BE2C (cell line): Measurements from ENCODE around the gene TMEM247.
"Not testable (repeated sequence)": the region's sequence is repeated elsewhere in the genome, so short reads cannot be mapped to it uniquely, and the experiment has no call there.

ENCODE experiments used
- DNase-seq: peaks from one replicate; pipeline ENCODE4 v3.0.0-alpha.2; 2020
- H3K27me3 ChIP-seq: fragments of 250-450 bp; sonication (Bioruptor Pico); 2 replicates; pipeline ENCODE4 v1.5.1; 2020; ENCODE audit warnings: mild to moderate bottlenecking
- H3K36me3 ChIP-seq: fragments of 250-450 bp; sonication (Bioruptor Pico); 2 replicates; pipeline ENCODE4 v1.5.1; 2020; ENCODE audit warnings: mild to moderate bottlenecking
- H3K4me1 ChIP-seq: fragments of 250-450 bp; sonication (Bioruptor Pico); 2 replicates; pipeline ENCODE4 v1.5.1; 2020
- H3K4me3 ChIP-seq: 2 replicates; pipeline ENCODE4 v1.5.1; 2011; ENCODE audit warnings: low read depth, low read length
- H3K9me3 ChIP-seq: fragments of 250-450 bp; sonication (Bioruptor Pico); 2 replicates; pipeline ENCODE4 v1.5.1; 2020
- CTCF ChIP-seq: IDR thresholded peaks from 2 replicates; pipeline ENCODE4 v1.5.1; 2012; ENCODE audit warnings: mild to moderate bottlenecking, low read depth, low read length

TMEM247 gene

GRCh38 chr2:46514738-46515137 lies 35.4 kb downstream of the TMEM247 start:
- H3K27me3 ChIP-seq = no peaks in the 10 kb centered on the region
- no peaks in the 10 kb centered on the region for H3K36me3 ChIP-seq
- no peaks in the 10 kb centered on the region for H3K9me3 ChIP-seq
- DNase-seq = no peak
- no peaks in the 10 kb centered on the region for H3K4me1 ChIP-seq
- no peak for TF ChIP-seq CTCF
- no peak overlapping the region for H3K4me3 ChIP-seq

- no peaks in the 10 kb centered on the region for H3K4me1 ChIP-seq
- TF ChIP-seq CTCF = no peak
- no peaks in the 10 kb centered on the region for H3K9me3 ChIP-seq
- no peaks in the 10 kb centered on the region for H3K36me3 ChIP-seq
- H3K4me3 ChIP-seq = no peak overlapping the region
- H3K27me3 ChIP-seq = no peaks in the 10 kb centered on the region
- no peak for DNase-seq
Observed at GRCh38 chr2:46517485-46517884, 38.1 kb downstream of the TMEM247 start.

GRCh38 chr2:46518861-46519260 lies 39.5 kb downstream of the TMEM247 start:
- Histone ChIP-seq H3K27me3 (no peaks in the 10 kb centered on the region), H3K36me3 (no peaks in the 10 kb centered on the region), H3K4me3 (no peak overlapping the region), H3K9me3 (no peaks in the 10 kb centered on the region), H3K4me1 (no peaks in the 10 kb centered on the region)
- no peak for DNase-seq
- no peak for TF ChIP-seq CTCF

GRCh38 chr2:46519265-46519664 lies 39.9 kb downstream of the TMEM247 start:
- no peaks in the 10 kb centered on the region for H3K9me3 ChIP-seq
- no peak for TF ChIP-seq CTCF
- no peak overlapping the region for H3K4me3 ChIP-seq
- H3K36me3 ChIP-seq = no peaks in the 10 kb centered on the region
- no peak for DNase-seq
- H3K4me1 ChIP-seq = no peaks in the 10 kb centered on the region
- H3K27me3 ChIP-seq = no peaks in the 10 kb centered on the region

- H3K36me3 ChIP-seq = no peaks in the 10 kb centered on the region
- no peaks in the 10 kb centered on the region for H3K4me1 ChIP-seq
- no peak for DNase-seq
- no peak for TF ChIP-seq CTCF
- H3K27me3 ChIP-seq = no peaks in the 10 kb centered on the region
- no peak overlapping the region for H3K4me3 ChIP-seq
- no peaks in the 10 kb centered on the region for H3K9me3 ChIP-seq
Observed at GRCh38 chr2:46520130-46520711, 40.9 kb downstream of the TMEM247 start.

GRCh38 chr2:46521215-46521683 lies 41.9 kb downstream of the TMEM247 start:
- no peak for DNase-seq
- no peak for TF ChIP-seq CTCF
- H3K4me3 ChIP-seq = no peak overlapping the region
- H3K9me3 ChIP-seq = no peaks in the 10 kb centered on the region
- no peaks in the 10 kb centered on the region for H3K27me3 ChIP-seq
- H3K36me3 ChIP-seq = no peaks in the 10 kb centered on the region
- H3K4me1 ChIP-seq = no peaks in the 10 kb centered on the region

- not testable (repeated sequence) for DNase-seq, H3K36me3 ChIP-seq, H3K4me3 ChIP-seq, H3K4me1 ChIP-seq, H3K27me3 ChIP-seq, H3K9me3 ChIP-seq
Observed at GRCh38 chr2:46522385-46522784, 43.0 kb downstream of the TMEM247 start.
